Measurements from ENCODE around the gene ALOX5. TPM values are rescaled to one million over a fixed set of nuclear protein-coding genes. Genes with fewer than 3 reads are reported as not detected.

The ALOX5 gene
- total RNA-seq, 1 experiment from 2014 or later = 6.1 TPM

DNA sequence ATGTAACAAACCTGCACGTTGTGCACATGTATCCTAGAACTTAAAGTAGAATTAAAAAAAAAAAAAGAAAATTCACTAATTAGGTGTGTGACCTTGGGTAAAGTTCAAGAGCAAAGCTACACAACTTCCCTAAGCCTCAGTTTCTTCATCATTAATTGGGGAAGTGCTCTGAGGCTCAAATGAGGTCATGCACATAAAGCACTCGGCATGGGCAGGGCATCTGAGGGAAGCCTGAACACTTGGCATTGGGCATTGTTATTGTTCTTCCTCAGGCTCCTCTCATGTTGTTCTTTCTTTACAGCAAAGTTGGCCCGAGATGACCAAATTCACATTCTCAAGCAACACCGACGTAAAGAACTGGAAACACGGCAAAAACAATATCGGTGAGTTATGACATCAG lies 21.5 kb downstream of the ALOX5 start:
- Histone ChIP-seq H3K9ac (ENCODE audit: low read length) (no peak overlapping the region), H3K9me3 (ENCODE audit: control insufficient read depth in 1 of 2, insufficient read depth in 1 of 2, low read depth in 1 of 2, low read length in 2 of 2) (no peaks in the 10 kb centered on the region), H3K79me2 (ENCODE audit: insufficient read depth, low read length) (no peaks in the 10 kb centered on the region), H3K4me3 (replicated peaks in 1 of 2; ENCODE audit: low read depth in 1 of 2, low read length in 2 of 2) (no peak overlapping the region), H3K36me3 (ENCODE audit: control insufficient read depth in 1 of 2, insufficient read depth in 2 of 2, low read length in 2 of 2) (no peaks in the 10 kb centered on the region), H3K4me2 (ENCODE audit: low read length) (no peak overlapping the region), H3K4me1 (ENCODE audit: control insufficient read depth in 1 of 2, insufficient read depth in 2 of 2, low read length in 2 of 2) (no peaks in the 10 kb centered on the region), H3K27me3 (ENCODE audit: insufficient read depth, low read length) (no peaks in the 10 kb centered on the region), H4K20me1 (ENCODE audit: insufficient read depth) (no peaks in the 10 kb centered on the region), H2AFZ (ENCODE audit: low read depth, low read length, poor library complexity, severe bottlenecking) (no peak overlapping the region), H3K27ac (ENCODE audit: low read depth, low read length) (no peak overlapping the region), H3K9me2 (ENCODE audit: insufficient read depth) (no peaks in the 10 kb centered on the region)
- ATAC-seq (no peak), DNase-seq (ENCODE audit: low read depth, low spot score) (no peak)
- intact Hi-C loops (cut with micrococcal nuclease) = no loop called here
- ChIA-PET POLR2A (no interaction called here), RAD21 (ENCODE audit: low non-redundant PET in 1 of 2, low total read pairs in 2 of 2, uncharacterized antibody in 2 of 2, unreplicated experiment in 2 of 2) (no interaction called here), CTCF (no interaction called here)
- TF ChIP-seq FOSL1 (IDR thresholded peaks at IDR 0.05; ENCODE audit: low read depth) = no peak
- TF ChIP-seq, protein P1, sequence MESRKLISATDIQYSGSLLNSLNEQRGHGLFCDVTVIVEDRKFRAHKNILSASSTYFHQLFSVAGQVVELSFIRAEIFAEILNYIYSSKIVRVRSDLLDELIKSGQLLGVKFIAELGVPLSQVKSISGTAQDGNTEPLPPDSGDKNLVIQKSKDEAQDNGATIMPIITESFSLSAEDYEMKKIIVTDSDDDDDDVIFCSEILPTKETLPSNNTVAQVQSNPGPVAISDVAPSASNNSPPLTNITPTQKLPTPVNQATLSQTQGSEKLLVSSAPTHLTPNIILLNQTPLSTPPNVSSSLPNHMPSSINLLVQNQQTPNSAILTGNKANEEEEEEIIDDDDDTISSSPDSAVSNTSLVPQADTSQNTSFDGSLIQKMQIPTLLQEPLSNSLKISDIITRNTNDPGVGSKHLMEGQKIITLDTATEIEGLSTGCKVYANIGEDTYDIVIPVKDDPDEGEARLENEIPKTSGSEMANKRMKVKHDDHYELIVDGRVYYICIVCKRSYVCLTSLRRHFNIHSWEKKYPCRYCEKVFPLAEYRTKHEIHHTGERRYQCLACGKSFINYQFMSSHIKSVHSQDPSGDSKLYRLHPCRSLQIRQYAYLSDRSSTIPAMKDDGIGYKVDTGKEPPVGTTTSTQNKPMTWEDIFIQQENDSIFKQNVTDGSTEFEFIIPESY (IDR thresholded peaks at IDR 0.05; ENCODE audit: extremely low read depth, insufficient replicate concordance, low read length) = no peak
- TF ChIP-seq ELF1 (IDR thresholded peaks at IDR 0.05; ENCODE audit: borderline replicate concordance, low read depth) = no peak
- no peak for TF ChIP-seq POLR2A (IDR thresholded peaks at IDR 0.05; ENCODE audit: borderline replicate concordance, extremely low read depth, insufficient read depth, insufficient read length)
- no peak for TF ChIP-seq CEBPB (IDR thresholded peaks at IDR 0.05; ENCODE audit: low read depth)
- no TSS peak for BruUV-seq (replicated peaks)

DNA sequence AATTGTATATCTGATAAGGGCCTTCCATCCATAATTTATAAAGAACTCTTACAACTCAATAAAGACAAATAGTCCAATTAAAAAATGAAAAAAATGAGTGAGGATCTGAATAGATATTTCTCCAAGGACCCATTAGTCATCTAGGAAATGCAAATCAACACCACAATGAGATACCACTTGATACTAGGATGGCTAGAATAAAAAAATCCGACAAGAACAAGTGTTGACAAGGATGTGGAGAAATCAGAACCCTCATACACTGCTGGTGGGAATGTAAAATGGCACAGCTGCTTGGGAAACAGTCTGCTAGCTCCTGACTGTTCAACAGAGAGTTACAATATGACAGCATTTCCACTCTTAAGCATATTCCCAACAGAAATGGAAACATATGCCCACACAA lies 24.6 kb downstream of the ALOX5 start:
- no peak for DNase-seq (ENCODE audit: low read depth, low spot score)
- RAD21 ChIA-PET (ENCODE audit: low non-redundant PET in 1 of 2, low total read pairs in 2 of 2, uncharacterized antibody in 2 of 2, unreplicated experiment in 2 of 2) = no interaction called here
- BruUV-seq (replicated peaks) = no TSS peak
- H3K9ac ChIP-seq (ENCODE audit: low read length) = no peak overlapping the region
- 0 out of 2 replicates have a peak, but pooled peaks cover 3% of the 10 kb centered on the region for H3K27me3 ChIP-seq (ENCODE audit: insufficient read depth, low read length)
- H3K4me3 ChIP-seq (replicated peaks in 1 of 2; ENCODE audit: low read depth in 1 of 2, low read length in 2 of 2) = no peak overlapping the region
- no peaks in the 10 kb centered on the region for H4K20me1 ChIP-seq (ENCODE audit: insufficient read depth)
- H3K9me3 ChIP-seq (ENCODE audit: control insufficient read depth in 1 of 2, insufficient read depth in 1 of 2, low read depth in 1 of 2, low read length in 2 of 2) = no peaks in the 10 kb centered on the region
- no peaks in the 10 kb centered on the region for H3K9me2 ChIP-seq (ENCODE audit: insufficient read depth)
- intact Hi-C loops (cut with micrococcal nuclease) = no loop called here
- H3K36me3 ChIP-seq (ENCODE audit: control insufficient read depth in 1 of 2, insufficient read depth in 2 of 2, low read length in 2 of 2) = no peaks in the 10 kb centered on the region
- CTCF ChIA-PET = no interaction called here
- POLR2A ChIA-PET = no interaction called here
- TF ChIP-seq YY1 (IDR thresholded peaks at IDR 0.05; ENCODE audit: extremely low read depth, insufficient replicate concordance, low read depth, low read length) = no peak
- no peak overlapping the region for H3K4me2 ChIP-seq (ENCODE audit: low read length)
- no peak overlapping the region for H2AFZ ChIP-seq (ENCODE audit: low read depth, low read length, poor library complexity, severe bottlenecking)
- no peaks in the 10 kb centered on the region for H3K79me2 ChIP-seq (ENCODE audit: insufficient read depth, low read length)
- no peaks in the 10 kb centered on the region for H3K4me1 ChIP-seq (ENCODE audit: control insufficient read depth in 1 of 2, insufficient read depth in 2 of 2, low read length in 2 of 2)
- no peak for ATAC-seq
- H3K27ac ChIP-seq (ENCODE audit: low read depth, low read length) = no peak overlapping the region

Measured in HCT116 (cell line).